Endothelial cell of umbilical vein (primary cell): ENCODE data around the gene SPDYE4. TPM values are rescaled to one million over a fixed set of nuclear protein-coding genes. Genes with fewer than 3 reads are reported as not detected.

ENCODE experiments used
- BruUV-seq: library from RNA; stranded (reverse); fragments of 400-500 nt; replicated peaks from 2 replicates; lab custom pipeline; 2021; lab: Mats Ljungman, UMichigan
- CTCF ChIA-PET: fragments of 300-600, 350-600 bp; sonication (Branson Sonifier 250); formaldehyde crosslinking; loops from one replicate; lab custom pipeline; 2021; ENCODE audit warnings: antibody characterized with exemption, inconsistent platforms; lab: Charles Lee
- POLR2A ChIA-PET: fragments of 300-600, 350-600 bp; sonication (Branson Sonifier 250); formaldehyde crosslinking; loops from one replicate; lab custom pipeline; 2021; ENCODE audit warnings: antibody characterized with exemption, inconsistent platforms; lab: Charles Lee
- DNase-seq: peaks from one replicate; pipeline ENCODE4 v3.0.0-alpha.2; 2011; ENCODE audit warnings: low read depth, low spot score
- FAIRE-seq: peaks from 2 replicates; lab custom pipeline; 2011; peaks lifted over from hg19 to GRCh38; lab: Jason Lieb, UNC
- H2AFZ ChIP-seq: 2 replicates; pipeline ENCODE4 v1.6.0; 2012; ENCODE audit warnings: low read depth, low read length, control low read depth, inconsistent platforms
- H3K27ac ChIP-seq: 2 replicates; pipeline ENCODE4 v1.5.1; 2011; ENCODE audit warnings: low read depth, mild to moderate bottlenecking, control low read depth, low read length, moderate library complexity; ENCODE audit not compliant: insufficient read depth
- H3K27me3 ChIP-seq, 2 experiments: 2 replicates each; pipeline versions ENCODE4 v1.6.0 to v1.6.1; 2011; ENCODE audit warnings: low read length in 2 of 2, mixed read lengths in 1 of 2; ENCODE audit not compliant: control insufficient read depth in 2 of 2, insufficient read depth in 2 of 2
- H3K36me3 ChIP-seq, 2 experiments: 2 replicates in 1 of 2; 3 replicates in 1 of 2; pipeline ENCODE4 v1.5.1; 2011; ENCODE audit warnings: low read length in 2 of 2, mild to moderate bottlenecking in 1 of 2, moderate library complexity in 1 of 2; ENCODE audit not compliant: control insufficient read depth in 2 of 2, insufficient read depth in 2 of 2; ENCODE audit errors: extremely low read depth in 1 of 2
- H3K4me1 ChIP-seq: 3 replicates; pipeline ENCODE4 v1.5.1; 2011; ENCODE audit warnings: mild to moderate bottlenecking, low read length; ENCODE audit not compliant: control insufficient read depth, insufficient read depth; ENCODE audit errors: extremely low read depth
- H3K4me2 ChIP-seq: 2 replicates; pipeline ENCODE4 v1.6.1; 2011; ENCODE audit warnings: low read length, control low read depth, mixed read lengths; ENCODE audit not compliant: insufficient read depth
- H3K4me3 ChIP-seq, 3 experiments: fragments of 200-600 bp in 1 of 3; sonication (generic), shearing (Covaris generic) in 1 of 3; replicated peaks in 1 of 3; 2 replicates each; pipeline ENCODE4 v1.5.1; 2011 to 2016; ENCODE audit warnings: control low read depth in 3 of 3, low read length in 3 of 3, mild to moderate bottlenecking in 2 of 3, inconsistent platforms in 1 of 3, low read depth in 1 of 3, moderate library complexity in 1 of 3; ENCODE audit not compliant: insufficient read depth in 1 of 3
- H3K79me2 ChIP-seq: 2 replicates; pipeline ENCODE4 v1.6.0; 2012; ENCODE audit warnings: low read length, inconsistent platforms; ENCODE audit not compliant: control insufficient read depth, insufficient read depth
- H3K9ac ChIP-seq: replicated peaks from 2 replicates; pipeline ENCODE3; 2011; ENCODE audit warnings: low read length, control low read depth; ENCODE audit not compliant: insufficient read depth; ENCODE audit errors: extremely low read depth
- H3K9me1 ChIP-seq: replicated peaks from 3 replicates; pipeline ENCODE4 v1.6.0; 2011; ENCODE audit warnings: mild to moderate bottlenecking, low read length; ENCODE audit not compliant: control insufficient read depth, insufficient read depth; ENCODE audit errors: extremely low read depth
- H3K9me3 ChIP-seq: replicated peaks from 2 replicates; pipeline ENCODE4 v1.5.1; 2012; ENCODE audit warnings: low read length, inconsistent platforms; ENCODE audit not compliant: control insufficient read depth, insufficient read depth
- H4K20me1 ChIP-seq: replicated peaks from 2 replicates; pipeline ENCODE3; 2011; ENCODE audit warnings: mild to moderate bottlenecking, low read length; ENCODE audit not compliant: control insufficient read depth, insufficient read depth; ENCODE audit errors: extremely low read depth
- EZH2 ChIP-seq: IDR thresholded peaks from 2 replicates; pipeline ENCODE4 v1.6.1; 2012; ENCODE audit warnings: borderline replicate concordance, low read depth, mild to moderate bottlenecking, moderate library complexity, low read length, inconsistent platforms; ENCODE audit not compliant: severe bottlenecking
- FOS ChIP-seq: IDR thresholded peaks from 2 replicates; pipeline ENCODE4 v1.6.1; 2011; ENCODE audit warnings: mild to moderate bottlenecking, low read length, moderate library complexity, borderline replicate concordance; ENCODE audit not compliant: insufficient read depth
- GATA2 ChIP-seq: IDR thresholded peaks from 2 replicates; pipeline ENCODE4 v1.7.0; 2011; ENCODE audit warnings: low read depth, mild to moderate bottlenecking, moderate library complexity, mixed read lengths, low read length; ENCODE audit not compliant: insufficient read length, insufficient read depth
- JUN ChIP-seq: IDR thresholded peaks from 2 replicates; pipeline ENCODE4 v1.6.1; 2011; ENCODE audit warnings: borderline replicate concordance, low read depth; ENCODE audit not compliant: insufficient read length, insufficient read depth
- MYC ChIP-seq: IDR thresholded peaks from one replicate; pipeline ENCODE4 v1.6.1; 2011; ENCODE audit warnings: mild to moderate bottlenecking, low read depth, low read length
- POLR2A ChIP-seq: IDR thresholded peaks from 2 replicates; pipeline ENCODE4 v1.6.1; 2012; ENCODE audit warnings: low read depth, mild to moderate bottlenecking, control low read depth, low read length
- POLR2AphosphoS5 ChIP-seq: IDR thresholded peaks from 2 replicates; pipeline ENCODE4 v1.6.1; 2012; ENCODE audit warnings: low read depth, mild to moderate bottlenecking, control low read depth, low read length, moderate library complexity; ENCODE audit not compliant: insufficient read depth
- dilution Hi-C: fragments of 300-500 bp; cut with MboI; formaldehyde crosslinking; loops from one replicate; pipeline ENCODE4 v1.15.0; 2019; ENCODE audit warnings: low sequenced_read_pairs; ENCODE audit not compliant: extremely low pct_ligation_motif_present
- intact Hi-C: fragments of 100-400 bp; cut with micrococcal nuclease; formaldehyde crosslinking; loops from one replicate; pipeline ENCODE4 v1.10.0; 2022
- polyA plus RNA-seq, 4 experiments: library from polyadenylated mRNA; depleted of rRNA in 3 of 4; stranded (reverse) in 3 of 4; unstranded in 1 of 4; fragments of >200 nt; gene quantifications; 2 replicates each; pipeline versions ENCODE4 v1.2.1 to v1.2.3, GENCODE V29; 2011 to 2012; ENCODE audit warnings: missing spikeins in 1 of 4
- total RNA-seq: library from RNA; stranded (reverse); gene quantifications from 2 replicates; pipeline ENCODE4 v1.2.3, GENCODE V29; 2021
- TF ChIP-seq, protein P1 (sequence below), 2 donors: IDR thresholded peaks; 1 replicate in 1 of 2; 2 replicates in 1 of 2; pipeline ENCODE4 v1.5.1; 2011; ENCODE audit warnings: low read length in 2 of 2, mild to moderate bottlenecking in 2 of 2, moderate library complexity in 2 of 2, control low read depth in 1 of 2, inconsistent platforms in 1 of 2, low read depth in 1 of 2; ENCODE audit not compliant: insufficient read depth in 1 of 2; ENCODE audit errors: extremely low read depth in 1 of 2
- TF ChIP-seq, protein P2 (sequence below): IDR thresholded peaks from 2 replicates; pipeline ENCODE4 v1.6.1; 2011; ENCODE audit not compliant: insufficient read depth, insufficient read length

Gene SPDYE4
- total and polyA plus RNA-seq, 2 donors (not counting 3 experiments of a cell fraction or from before 2014, with no cell fraction given), result not detected

DNA sequence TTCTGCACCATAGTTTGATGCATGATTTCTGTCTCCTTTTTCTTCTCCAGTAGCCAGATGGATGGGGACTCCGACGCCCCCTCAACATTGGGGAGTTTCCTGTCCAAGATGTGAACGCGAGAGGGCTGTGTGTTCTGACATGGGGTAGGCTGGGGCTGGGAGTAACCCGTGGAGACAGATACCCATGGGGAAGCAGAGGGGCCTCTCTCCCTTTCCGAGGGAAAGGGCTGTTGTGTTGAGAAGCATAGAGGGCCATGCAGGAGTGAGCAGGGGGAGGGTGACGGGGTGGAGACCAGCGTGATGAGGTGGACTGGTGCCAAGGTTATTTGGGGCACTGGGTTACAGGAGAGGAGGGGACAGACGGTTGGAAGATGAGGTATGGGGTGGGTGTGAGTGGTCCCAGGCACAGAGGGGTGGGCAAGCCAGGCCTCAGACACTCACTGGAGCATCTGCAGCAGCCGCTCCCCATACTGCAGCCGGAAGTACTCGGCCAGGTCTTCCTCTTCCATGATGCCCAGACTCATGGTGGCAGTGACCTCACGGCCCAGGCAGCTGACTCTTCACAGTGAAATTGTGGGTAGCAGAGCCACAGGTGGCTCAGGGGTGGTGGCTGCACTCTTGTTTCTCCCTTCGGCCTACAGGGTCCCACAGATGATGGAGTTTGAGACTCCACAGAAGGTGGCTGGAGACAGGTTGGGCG, 14.1 kb downstream of the SPDYE4 start:
- no peak for DNase-seq
- H2AFZ ChIP-seq, result no peak overlapping the region
- no peak overlapping the region for H3K27ac ChIP-seq
- H3K4me3 ChIP-seq, result no peak overlapping the region
- ChIA-PET CTCF (interaction anchor here (3.3 kb wide), 1 partner anchor 333 kb away, joined by 101 read pairs; no protein-coding TSS in a partner anchor), POLR2A (no interaction called here)
- H3K4me1 ChIP-seq, result peaks cover 5% of the 10 kb centered on the region
- H3K27me3 ChIP-seq, result peaks cover 12 to 13% of the 10 kb centered on the region in 2 experiments
- no peaks in the 10 kb centered on the region for H3K9me1 ChIP-seq
- H3K79me2 ChIP-seq, result no peaks in the 10 kb centered on the region
- H3K36me3 ChIP-seq, result no peaks in the 10 kb centered on the region
- no peak overlapping the region for H3K4me2 ChIP-seq
- no peaks in the 10 kb centered on the region for H4K20me1 ChIP-seq
- dilution Hi-C loops (no loop called here), intact Hi-C loops (no loop called here)
- no TSS peak for BruUV-seq
- no peak for TF ChIP-seq EZH2
- no peak for TF ChIP-seq MYC
- TF ChIP-seq, protein P1, sequence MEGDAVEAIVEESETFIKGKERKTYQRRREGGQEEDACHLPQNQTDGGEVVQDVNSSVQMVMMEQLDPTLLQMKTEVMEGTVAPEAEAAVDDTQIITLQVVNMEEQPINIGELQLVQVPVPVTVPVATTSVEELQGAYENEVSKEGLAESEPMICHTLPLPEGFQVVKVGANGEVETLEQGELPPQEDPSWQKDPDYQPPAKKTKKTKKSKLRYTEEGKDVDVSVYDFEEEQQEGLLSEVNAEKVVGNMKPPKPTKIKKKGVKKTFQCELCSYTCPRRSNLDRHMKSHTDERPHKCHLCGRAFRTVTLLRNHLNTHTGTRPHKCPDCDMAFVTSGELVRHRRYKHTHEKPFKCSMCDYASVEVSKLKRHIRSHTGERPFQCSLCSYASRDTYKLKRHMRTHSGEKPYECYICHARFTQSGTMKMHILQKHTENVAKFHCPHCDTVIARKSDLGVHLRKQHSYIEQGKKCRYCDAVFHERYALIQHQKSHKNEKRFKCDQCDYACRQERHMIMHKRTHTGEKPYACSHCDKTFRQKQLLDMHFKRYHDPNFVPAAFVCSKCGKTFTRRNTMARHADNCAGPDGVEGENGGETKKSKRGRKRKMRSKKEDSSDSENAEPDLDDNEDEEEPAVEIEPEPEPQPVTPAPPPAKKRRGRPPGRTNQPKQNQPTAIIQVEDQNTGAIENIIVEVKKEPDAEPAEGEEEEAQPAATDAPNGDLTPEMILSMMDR (IDR thresholded peaks at IDR 0.05; ENCODE audit: extremely low read depth in 1 of 2, insufficient read depth in 1 of 2, low read depth in 1 of 2, low read length in 2 of 2), result no peak
- TF ChIP-seq JUN, result no peak
- TF ChIP-seq FOS, result no peak
- no peak for TF ChIP-seq POLR2A
- TF ChIP-seq, protein P2, sequence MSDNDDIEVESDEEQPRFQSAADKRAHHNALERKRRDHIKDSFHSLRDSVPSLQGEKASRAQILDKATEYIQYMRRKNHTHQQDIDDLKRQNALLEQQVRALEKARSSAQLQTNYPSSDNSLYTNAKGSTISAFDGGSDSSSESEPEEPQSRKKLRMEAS, result no peak
- no peak for TF ChIP-seq POLR2AphosphoS5
- no peak for TF ChIP-seq GATA2
- no peak for FAIRE-seq
- H3K9ac ChIP-seq, result no peak overlapping the region
- H3K9me3 ChIP-seq, result no peaks in the 10 kb centered on the region
